Transverse colon (tissue), 4 donors: ENCODE results near the gene UBE4A. TPM values are rescaled to one million over a fixed set of nuclear protein-coding genes. Genes with fewer than 3 reads are reported as not detected.

Experiments used
- DNase-seq: peaks from one replicate; pipeline ENCODE4 v3.0.0-alpha.2; 2019
- H3K27ac ChIP-seq, 4 donors: fragments of 200-600 bp; sonication (generic); 2 replicates each; pipeline ENCODE4 v1.5.1; 2016 to 2018; ENCODE audit warnings: inconsistent platforms in 4 of 4
- H3K27me3 ChIP-seq: fragments of 200-600 bp; sonication (generic); 2 replicates; pipeline ENCODE4 v1.5.1; 2017; ENCODE audit warnings: inconsistent platforms
- H3K36me3 ChIP-seq, 4 donors: fragments of 200-600 bp; sonication (generic); 2 replicates each; pipeline ENCODE4 v1.5.1; 2017 to 2019; ENCODE audit warnings: inconsistent platforms in 4 of 4
- H3K4me1 ChIP-seq, 4 donors: fragments of 200-600 bp; sonication (generic); 2 replicates each; pipeline ENCODE4 v1.5.1; 2017 to 2020; ENCODE audit warnings: inconsistent platforms in 4 of 4
- H3K4me3 ChIP-seq, 4 donors: fragments of 200-600 bp; sonication (generic); 1 replicate in 1 of 4; 2 replicates in 3 of 4; pipeline versions ENCODE4 v1.5.1 to v1.6.1; 2017 to 2019; ENCODE audit warnings: inconsistent platforms in 4 of 4
- H3K9me3 ChIP-seq, 2 donors: fragments of 200-600 bp; sonication (generic); 2 replicates each; pipeline ENCODE4 v1.5.1; 2017 to 2019; ENCODE audit warnings: inconsistent platforms in 2 of 2
- EP300 ChIP-seq: sonication (generic); formaldehyde crosslinking; IDR thresholded peaks from one replicate; pipeline ENCODE4 v1.6.1; 2017; ENCODE audit warnings: antibody characterized with exemption, low read depth
- POLR2A ChIP-seq: fragments of 450-650 bp; IDR thresholded peaks from one replicate; pipeline ENCODE4 v1.6.1; 2016; ENCODE audit warnings: antibody characterized with exemption, mild to moderate bottlenecking, moderate library complexity
- POLR2AphosphoS5 ChIP-seq, 3 donors: sonication (generic); formaldehyde crosslinking; IDR thresholded peaks; one replicate each; pipeline ENCODE4 v1.6.1; 2016; ENCODE audit warnings: antibody characterized with exemption in 3 of 3
- WGBS, 2 donors: methylation state at CpG; one replicate each; pipeline ENCODE4 v1.1.5; 2018; ENCODE audit warnings: low coverage in 1 of 2; 5-methylcytosine and 5-hydroxymethylcytosine counted together
- in situ Hi-C, 4 donors: fragments of 200-750 bp; cut with MboI; loops; one replicate each; pipeline versions ENCODE4 v1.15.0 to v1.15.1; 2017; ENCODE audit warnings: low sequenced_read_pairs in 3 of 4, low pct_ligation_motif_present in 1 of 4, low pct_unique_long_range_greater_than_20kb in 1 of 4
- intact Hi-C: fragments of 100-400 bp; cut with DNase I; formaldehyde crosslinking; loops from one replicate; pipeline ENCODE4 v1.15.1; 2023; ENCODE audit warnings: low total_unique reads
- total RNA-seq, 4 donors: library from RNA; depleted of rRNA; stranded (reverse); fragments of >200 nt; gene quantifications; one replicate each; pipeline ENCODE4 v1.1.0, GENCODE V29; 2016
- TF ChIP-seq, protein P1 (sequence below), 5 experiments: fragments of 200-600 bp in 3 of 5; fragments of 450-650 bp in 2 of 5; sonication (generic) in 3 of 5; IDR thresholded peaks; 1 replicate in 2 of 5; 2 replicates in 3 of 5; pipeline ENCODE4 v1.5.1; 2016 to 2017; ENCODE audit warnings: antibody characterized with exemption in 5 of 5, inconsistent platforms in 3 of 5, mild to moderate bottlenecking in 2 of 5, moderate library complexity in 1 of 5

The UBE4A gene
- total RNA-seq, 4 donors from 2014 or later: 42.3 to 54.3 (median 49.2) TPM

DNA sequence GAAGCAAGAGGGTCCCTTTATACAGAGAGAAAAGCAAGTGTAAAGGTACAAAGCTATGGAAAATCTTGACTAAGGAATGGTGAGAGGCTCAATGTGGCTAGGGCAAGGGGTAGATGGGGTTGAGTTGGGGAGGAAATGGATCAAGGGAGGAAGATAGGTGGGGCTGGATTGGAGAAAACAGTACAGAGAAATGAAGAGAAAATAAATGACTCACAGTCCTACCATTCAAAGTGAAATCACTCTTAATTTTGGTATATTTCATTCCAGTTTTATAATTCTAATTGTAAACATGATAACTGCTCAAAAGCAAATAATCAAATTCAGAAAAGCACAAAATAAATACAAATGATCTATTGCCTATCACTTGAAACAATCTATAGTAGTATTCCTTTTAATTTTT is 16.6 kb downstream of the UBE4A start:
- in situ Hi-C loops: loop anchor here in 1 of 4 donors (10.0 kb wide), 1 partner anchor 119 kb away; no protein-coding TSS in a partner anchor
- H3K27me3 ChIP-seq: no peaks in the 10 kb centered on the region
- TF ChIP-seq EP300 (no peak), POLR2AphosphoS5 (IDR thresholded peaks at IDR 0.05) (no peak), POLR2A (no peak)
- TF ChIP-seq, protein P1, sequence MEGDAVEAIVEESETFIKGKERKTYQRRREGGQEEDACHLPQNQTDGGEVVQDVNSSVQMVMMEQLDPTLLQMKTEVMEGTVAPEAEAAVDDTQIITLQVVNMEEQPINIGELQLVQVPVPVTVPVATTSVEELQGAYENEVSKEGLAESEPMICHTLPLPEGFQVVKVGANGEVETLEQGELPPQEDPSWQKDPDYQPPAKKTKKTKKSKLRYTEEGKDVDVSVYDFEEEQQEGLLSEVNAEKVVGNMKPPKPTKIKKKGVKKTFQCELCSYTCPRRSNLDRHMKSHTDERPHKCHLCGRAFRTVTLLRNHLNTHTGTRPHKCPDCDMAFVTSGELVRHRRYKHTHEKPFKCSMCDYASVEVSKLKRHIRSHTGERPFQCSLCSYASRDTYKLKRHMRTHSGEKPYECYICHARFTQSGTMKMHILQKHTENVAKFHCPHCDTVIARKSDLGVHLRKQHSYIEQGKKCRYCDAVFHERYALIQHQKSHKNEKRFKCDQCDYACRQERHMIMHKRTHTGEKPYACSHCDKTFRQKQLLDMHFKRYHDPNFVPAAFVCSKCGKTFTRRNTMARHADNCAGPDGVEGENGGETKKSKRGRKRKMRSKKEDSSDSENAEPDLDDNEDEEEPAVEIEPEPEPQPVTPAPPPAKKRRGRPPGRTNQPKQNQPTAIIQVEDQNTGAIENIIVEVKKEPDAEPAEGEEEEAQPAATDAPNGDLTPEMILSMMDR (IDR thresholded peaks at IDR 0.05): no peak
- no peak for DNase-seq
- H3K4me1 ChIP-seq: no peaks in the 10 kb centered on the region
- no peaks in the 10 kb centered on the region for H3K9me3 ChIP-seq
- no peak overlapping the region for H3K4me3 ChIP-seq
- intact Hi-C loops: no loop called here
- peaks cover 0 to 85% (median 39%) of the 10 kb centered on the region in 4 donors for H3K36me3 ChIP-seq
- H3K27ac ChIP-seq: no peak overlapping the region

- intact Hi-C loops: no loop called here
- TF ChIP-seq, protein P1 (IDR thresholded peaks at IDR 0.05): no peak
- TF ChIP-seq EP300: no peak
- no peak for TF ChIP-seq POLR2AphosphoS5 (IDR thresholded peaks at IDR 0.05)
- TF ChIP-seq POLR2A: no peak
- in situ Hi-C loops: loop anchor here in 1 of 4 donors (10.0 kb wide), 1 partner anchor 115 kb away; no protein-coding TSS in a partner anchor
- H3K9me3 ChIP-seq: no peaks in the 10 kb centered on the region
- no peak overlapping the region for H3K4me3 ChIP-seq
- no peak overlapping the region for H3K27ac ChIP-seq
- no peaks in the 10 kb centered on the region for H3K27me3 ChIP-seq
- H3K4me1 ChIP-seq: no peaks in the 10 kb centered on the region
- peaks cover 0 to 85% (median 38%) of the 10 kb centered on the region in 4 donors for H3K36me3 ChIP-seq
- WGBS, 2 donors: 75 to 96% methylated on average over 4 of the region's 4 CpGs
- no peak for DNase-seq
Measured at GRCh38 chr11:118379497-118379896, 20.1 kb downstream of the UBE4A start.

- no peak for DNase-seq
- no peaks in the 10 kb centered on the region for H3K4me1 ChIP-seq
- H3K27ac ChIP-seq: no peak overlapping the region
- no peak for TF ChIP-seq EP300
- TF ChIP-seq POLR2A: no peak
- no peak overlapping the region for H3K4me3 ChIP-seq
- H3K27me3 ChIP-seq: no peaks in the 10 kb centered on the region
- H3K9me3 ChIP-seq: no peaks in the 10 kb centered on the region
- intact Hi-C loops (no loop called here), in situ Hi-C loops (loop anchor here in 1 of 4 donors (10.0 kb wide), 1 partner anchor 114 kb away; no protein-coding TSS in a partner anchor)
- peaks cover 0 to 90% (median 41%) of the 10 kb centered on the region in 4 donors for H3K36me3 ChIP-seq
Measured at GRCh38 chr11:118380571-118380970, 21.2 kb downstream of the UBE4A start.

- Histone ChIP-seq H3K9me3 (no peaks in the 10 kb centered on the region), H3K27me3 (no peaks in the 10 kb centered on the region), H3K4me1 (no peaks in the 10 kb centered on the region), H3K36me3 (peaks cover 0 to 97% (median 45%) of the 10 kb centered on the region in 4 donors), H3K27ac (no peak overlapping the region), H3K4me3 (no peak overlapping the region)
- intact Hi-C loops: no loop called here
- no peak for DNase-seq
- in situ Hi-C loops: loop anchor here in 1 of 4 donors (10.0 kb wide), 1 partner anchor 112 kb away; no protein-coding TSS in a partner anchor
- WGBS, 2 donors: 90 to 100% methylated on average over 3 of the region's 3 CpGs
- TF ChIP-seq POLR2A (no peak), POLR2AphosphoS5 (IDR thresholded peaks at IDR 0.05) (no peak), EP300 (no peak)
- TF ChIP-seq, protein P1 (IDR thresholded peaks at IDR 0.05): no peak
Measured at GRCh38 chr11:118382954-118383353, 23.6 kb downstream of the UBE4A start.

DNA sequence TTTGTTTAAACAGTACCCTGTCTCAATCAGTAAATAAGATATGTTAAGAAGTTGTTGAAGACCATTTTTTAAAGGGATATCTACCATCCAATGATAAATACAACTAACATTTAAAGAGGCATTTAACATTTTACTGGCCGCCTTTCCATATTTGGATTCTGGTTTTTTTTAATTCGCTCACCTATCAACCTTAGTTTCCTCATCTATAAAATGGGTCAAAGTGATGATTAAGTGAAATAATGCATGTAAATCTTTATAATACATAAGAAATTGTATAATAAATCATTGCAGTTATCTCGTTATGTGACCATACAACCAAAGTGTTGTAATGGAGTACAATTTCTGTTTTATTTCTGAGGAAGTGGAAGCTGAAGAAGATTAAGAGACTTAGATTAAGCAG is 24.3 kb downstream of the UBE4A start:
- TF ChIP-seq EP300: no peak
- no peak for TF ChIP-seq POLR2AphosphoS5 (IDR thresholded peaks at IDR 0.05)
- TF ChIP-seq POLR2A: no peak
- TF ChIP-seq, protein P1 (IDR thresholded peaks at IDR 0.05): no peak
- intact Hi-C loops (no loop called here), in situ Hi-C loops (loop anchor here in 1 of 4 donors (10.0 kb wide), 1 partner anchor 111 kb away; no protein-coding TSS in a partner anchor)
- WGBS, 2 donors: 96 to 98% methylated on average over 3 of the region's 3 CpGs
- Histone ChIP-seq H3K4me3 (no peak overlapping the region), H3K9me3 (no peaks in the 10 kb centered on the region), H3K27me3 (no peaks in the 10 kb centered on the region), H3K27ac (no peak overlapping the region), H3K36me3 (peaks cover 0 to 97% (median 44%) of the 10 kb centered on the region in 4 donors), H3K4me1 (no peaks in the 10 kb centered on the region)
- DNase-seq: no peak
